Heart left ventricle (tissue), 16 donors: ENCODE measurements around the gene VRK2. TPM values are rescaled to one million over a fixed set of nuclear protein-coding genes. Genes with fewer than 3 reads are reported as not detected.

Source experiments
- ATAC-seq, 4 donors: fragments of 200-7000 bp; cut with Tn5 transposase; one replicate each; pipeline ENCODE4 v1.9.1; 2020 to 2022; ENCODE audit warnings: moderate library complexity in 4 of 4, mild to moderate bottlenecking in 3 of 4, moderate number of reproducible peaks in 1 of 4
- DNase-seq, 5 donors: peaks; one replicate each; pipeline ENCODE4 v3.0.0-alpha.2; 2020
- H3K27ac ChIP-seq, 12 donors: fragments of 200-600 bp; sonication (generic) in 4 of 12; one replicate each; pipeline versions ENCODE4 v1.5.0 to v1.8.0; 2016 to 2022; ENCODE audit warnings: mild to moderate bottlenecking in 2 of 12
- H3K27me3 ChIP-seq, 9 donors: fragments of 200-600 bp; sonication (generic) in 2 of 9; one replicate each; pipeline versions ENCODE4 v1.5.1 to v1.8.0; 2016 to 2022; ENCODE audit warnings: mild to moderate bottlenecking in 3 of 9
- H3K36me3 ChIP-seq, 9 donors: fragments of 200-600 bp; sonication (generic) in 2 of 9; one replicate each; pipeline versions ENCODE4 v1.5.0 to v1.8.0; 2018 to 2022; ENCODE audit warnings: mild to moderate bottlenecking in 2 of 9
- H3K4me1 ChIP-seq, 12 donors: fragments of 200-600 bp; sonication (generic) in 4 of 12; one replicate each; pipeline versions ENCODE4 v1.5.0 to v1.8.0; 2016 to 2022; ENCODE audit warnings: mild to moderate bottlenecking in 3 of 12
- H3K4me3 ChIP-seq, 12 donors: fragments of 200-600 bp; sonication (generic) in 4 of 12; one replicate each; pipeline versions ENCODE4 v1.5.0 to v1.8.0; 2017 to 2022; ENCODE audit warnings: mild to moderate bottlenecking in 9 of 12, moderate library complexity in 4 of 12
- H3K9me3 ChIP-seq, 12 donors: fragments of 200-600 bp; sonication (generic) in 4 of 12; one replicate each; pipeline versions ENCODE4 v1.5.0 to v1.8.0; 2016 to 2022; ENCODE audit warnings: mild to moderate bottlenecking in 1 of 12
- POLR2A ChIP-seq, 2 donors: fragments of 450-650 bp; IDR thresholded peaks; one replicate each; pipeline ENCODE4 v1.6.1; 2017; ENCODE audit warnings: antibody characterized with exemption in 2 of 2, mild to moderate bottlenecking in 2 of 2, moderate library complexity in 2 of 2
- WGBS, 4 donors: extraction: QIAGEN DNeasy Blood & Tissue Kit in 2 of 4; methylation state at CpG; one replicate each; pipeline versions ENCODE4 v1.1.5 to v1.1.7; 2013 to 2018; 5-methylcytosine and 5-hydroxymethylcytosine counted together
- intact Hi-C, 10 donors: fragments of 100-400 bp; cut with DNase I; formaldehyde crosslinking; loops; one replicate each; pipeline versions ENCODE4 v1.11.1 to v1.14.2; 2022
- polyA plus RNA-seq, 2 donors: library from polyadenylated mRNA; stranded (reverse); fragments of 200-250 nt; gene quantifications; one replicate each; pipeline ENCODE4 v1.2.3, GENCODE V29; 2013
- total RNA-seq, 9 donors: library from RNA; depleted of rRNA in 2 of 9; stranded (reverse); fragments of >200 nt in 2 of 9; fragmentation: NEBNext Ultra II Directional in 3 of 9; extraction: Animal tissue kit (Norgen Biotek cat#: 25700) in 3 of 9; gene quantifications; one replicate each; pipeline versions ENCODE4 v1.1.0 to v1.2.4, GENCODE V29; 2016 to 2023
- TF ChIP-seq, protein P1 (sequence below), 12 donors: fragments of 200-600 bp; sonication (generic) in 4 of 12; IDR thresholded peaks; one replicate each; pipeline versions ENCODE4 v1.5.0 to v1.8.0; 2018 to 2022; ENCODE audit warnings: antibody characterized with exemption in 12 of 12, mild to moderate bottlenecking in 5 of 12
- donor health status: ischemic (EF 13 %, LVEDD 7.1; RV severe dilation, severe dysfunction).
- donor health status: healthy with polysubstance abuse.
- donor health status: DM: no; HTN: yes; CAD: no.
- donor health status: DM: no; HTN: no; CAD: no.
- donor health status: ischemic (EF 25% LVEDD 6.9; RV normal size, moderate dysfunction).
- donor health status: ischemic (EF 25% LVEDD 5.7; RV mildly dilated, moderate dysfunction).
- donor health status: healthy.
- donor health status: DM: yes; HTN: yes; CAD: no.
- donor health status: ischemic (EF 35%, LVEDD 5.7; RV mildly dilated, moderate dysfunction).
- donor health status: nonischemic (EF 11% LVEDD 7.7; RV severe dilation, severe dysfunction).
- donor health status: DM: yes; HTN: yes; CAD: no.
- donor health status: PGD.
- donor health status: ischemic (EF 29% LVEDD 5.4; RV normal size, mild dysfunction).
- donor health status: nonischemic (EF 23%, LVEDD 6.1; RV moderate dilation, normal function).

The VRK2 gene
- total and polyA plus RNA-seq, 11 donors = 8.0 to 35.0 (median 26.8) TPM

DNA sequence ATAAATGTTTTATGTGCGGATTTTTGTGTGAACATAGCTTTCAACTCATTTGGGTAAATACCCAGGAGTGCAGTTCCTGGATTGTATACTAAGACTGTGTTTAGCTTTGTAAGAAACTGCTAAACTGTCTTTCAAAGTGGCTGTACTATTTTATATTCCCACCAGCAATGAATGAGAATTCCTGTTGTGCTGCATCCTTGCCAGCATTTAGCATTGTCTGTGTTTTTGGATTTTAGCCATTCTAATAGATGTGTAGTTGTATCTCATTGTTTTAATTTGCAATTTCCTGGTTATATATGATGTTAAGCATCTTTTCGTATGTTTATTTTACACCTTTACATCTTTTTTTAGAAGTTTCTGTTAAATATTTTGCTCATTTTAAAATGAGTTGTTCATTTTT lies 24.2 kb downstream of the VRK2 start:
- no peaks in the 10 kb centered on the region for H3K4me1 ChIP-seq
- no peak overlapping the region for H3K27ac ChIP-seq
- ATAC-seq (no peak), DNase-seq (no peak)
- no peaks in the 10 kb centered on the region for H3K27me3 ChIP-seq
- peaks cover 0 to 16% (median 0%) of the 10 kb centered on the region in 12 donors for H3K9me3 ChIP-seq
- TF ChIP-seq, protein P1, sequence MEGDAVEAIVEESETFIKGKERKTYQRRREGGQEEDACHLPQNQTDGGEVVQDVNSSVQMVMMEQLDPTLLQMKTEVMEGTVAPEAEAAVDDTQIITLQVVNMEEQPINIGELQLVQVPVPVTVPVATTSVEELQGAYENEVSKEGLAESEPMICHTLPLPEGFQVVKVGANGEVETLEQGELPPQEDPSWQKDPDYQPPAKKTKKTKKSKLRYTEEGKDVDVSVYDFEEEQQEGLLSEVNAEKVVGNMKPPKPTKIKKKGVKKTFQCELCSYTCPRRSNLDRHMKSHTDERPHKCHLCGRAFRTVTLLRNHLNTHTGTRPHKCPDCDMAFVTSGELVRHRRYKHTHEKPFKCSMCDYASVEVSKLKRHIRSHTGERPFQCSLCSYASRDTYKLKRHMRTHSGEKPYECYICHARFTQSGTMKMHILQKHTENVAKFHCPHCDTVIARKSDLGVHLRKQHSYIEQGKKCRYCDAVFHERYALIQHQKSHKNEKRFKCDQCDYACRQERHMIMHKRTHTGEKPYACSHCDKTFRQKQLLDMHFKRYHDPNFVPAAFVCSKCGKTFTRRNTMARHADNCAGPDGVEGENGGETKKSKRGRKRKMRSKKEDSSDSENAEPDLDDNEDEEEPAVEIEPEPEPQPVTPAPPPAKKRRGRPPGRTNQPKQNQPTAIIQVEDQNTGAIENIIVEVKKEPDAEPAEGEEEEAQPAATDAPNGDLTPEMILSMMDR (IDR thresholded peaks at IDR 0.05) = no peak
- no peak for TF ChIP-seq POLR2A (IDR thresholded peaks at IDR 0.05)
- no peak overlapping the region for H3K4me3 ChIP-seq
- H3K36me3 ChIP-seq = peaks cover 0 to 20% (median 0%) of the 10 kb centered on the region in 9 donors
- intact Hi-C loops = no loop called here
- 85 to 95% (median 90%) methylated on average over 2 of the region's 2 CpGs for WGBS, 4 donors

DNA sequence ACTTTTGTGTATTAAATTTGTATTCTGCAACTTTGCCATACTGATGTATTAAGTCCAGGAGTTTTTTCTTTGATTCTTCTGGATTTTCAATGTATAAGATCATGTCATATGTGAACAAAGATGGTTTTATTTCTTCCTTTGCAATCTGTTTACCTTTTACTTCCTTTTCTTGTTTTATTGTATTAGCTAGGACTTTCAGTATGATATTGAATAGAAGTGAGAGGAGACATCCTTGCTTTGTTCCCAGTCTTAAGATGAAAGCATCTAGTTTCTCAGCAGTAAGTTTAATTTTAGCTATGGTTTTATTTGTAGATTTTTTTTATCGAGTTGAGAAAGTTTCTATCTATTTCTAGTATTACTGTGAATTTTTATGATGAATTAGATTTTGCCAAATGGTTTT lies 25.5 kb downstream of the VRK2 start:
- H3K4me3 ChIP-seq = no peak overlapping the region
- peaks cover 0 to 20% (median 0%) of the 10 kb centered on the region in 9 donors for H3K36me3 ChIP-seq
- peaks cover 0 to 16% (median 0%) of the 10 kb centered on the region in 12 donors for H3K9me3 ChIP-seq
- H3K27me3 ChIP-seq = no peaks in the 10 kb centered on the region
- no peaks in the 10 kb centered on the region for H3K4me1 ChIP-seq
- intact Hi-C loops = no loop called here
- WGBS, 4 donors = 66 to 71% (median 67%) methylated on average over 1 of the region's 1 CpG
- TF ChIP-seq, protein P1 (IDR thresholded peaks at IDR 0.05) = no peak
- TF ChIP-seq POLR2A (IDR thresholded peaks at IDR 0.05) = no peak
- ATAC-seq (no peak), DNase-seq (no peak)
- H3K27ac ChIP-seq = no peak overlapping the region

DNA sequence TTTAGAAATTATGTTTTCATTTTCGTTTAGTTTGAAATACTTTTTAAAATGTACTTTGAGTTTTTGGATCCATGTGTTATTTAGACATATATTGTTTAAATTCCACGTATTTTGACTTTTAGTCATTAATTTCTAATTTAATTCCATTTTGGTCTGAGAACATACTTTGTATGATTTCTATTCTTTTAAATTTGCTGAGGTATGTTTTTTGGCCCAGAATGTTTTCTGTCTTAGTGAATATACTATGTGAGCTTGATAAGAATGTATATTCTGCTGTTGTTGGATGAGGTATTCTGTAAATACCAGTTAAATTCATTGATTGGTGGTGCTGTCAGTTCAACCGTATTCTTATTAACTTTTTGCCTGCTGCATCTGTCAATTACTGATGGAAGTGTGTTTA lies 26.4 kb downstream of the VRK2 start:
- no peak for ATAC-seq
- TF ChIP-seq POLR2A (IDR thresholded peaks at IDR 0.05) = no peak
- TF ChIP-seq, protein P1 (IDR thresholded peaks at IDR 0.05) = no peak
- H3K4me3 ChIP-seq = no peak overlapping the region
- peaks cover 0 to 16% (median 0%) of the 10 kb centered on the region in 12 donors for H3K9me3 ChIP-seq
- intact Hi-C loops = no loop called here
- no peaks in the 10 kb centered on the region for H3K4me1 ChIP-seq
- no peaks in the 10 kb centered on the region for H3K27me3 ChIP-seq
- no peak for DNase-seq
- H3K27ac ChIP-seq = no peak overlapping the region
- peaks cover 0 to 20% (median 0%) of the 10 kb centered on the region in 9 donors for H3K36me3 ChIP-seq
- 94 to 98% (median 97%) methylated on average over 3 of the region's 3 CpGs for WGBS, 4 donors

DNA sequence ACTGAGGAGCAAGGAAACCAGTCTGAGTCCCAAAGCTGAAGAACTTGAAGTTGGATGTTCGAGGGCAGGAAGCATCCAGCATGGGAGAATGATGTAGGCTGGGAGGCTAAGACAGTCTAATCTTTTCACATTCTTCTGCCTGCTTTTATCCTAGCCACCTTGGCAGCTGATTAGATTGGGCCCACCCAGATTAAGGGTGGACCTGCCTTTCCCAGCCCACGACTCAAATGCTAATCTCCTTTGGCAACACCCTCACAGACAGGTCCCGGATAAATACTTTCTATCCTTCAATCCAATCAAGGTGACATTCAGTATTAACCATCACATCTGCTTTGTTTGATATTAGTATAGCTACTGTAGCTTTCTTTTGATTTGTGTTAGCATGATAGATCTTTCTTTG lies 27.1 kb downstream of the VRK2 start:
- intact Hi-C loops = no loop called here
- Histone ChIP-seq H3K4me1 (no peaks in the 10 kb centered on the region), H3K27ac (no peak overlapping the region), H3K9me3 (peaks cover 0 to 16% (median 0%) of the 10 kb centered on the region in 12 donors), H3K27me3 (no peaks in the 10 kb centered on the region), H3K4me3 (no peak overlapping the region), H3K36me3 (peaks cover 0 to 20% (median 0%) of the 10 kb centered on the region in 9 donors)
- 87 to 91% (median 89%) methylated on average over 3 of the region's 3 CpGs for WGBS, 4 donors
- TF ChIP-seq POLR2A (IDR thresholded peaks at IDR 0.05) = no peak
- TF ChIP-seq, protein P1 (IDR thresholded peaks at IDR 0.05) = no peak
- DNase-seq (no peak), ATAC-seq (no peak)
